Sigmoid colon (tissue), 7 donors: Measurements from ENCODE around the gene ERGIC1. TPM values are rescaled to one million over a fixed set of nuclear protein-coding genes. Genes with fewer than 3 reads are reported as not detected.

ENCODE experiments used
- DNase-seq: peaks from one replicate; pipeline ENCODE4 v3.0.0-alpha.2; 2019
- H3K27ac ChIP-seq, 4 donors: fragments of 200-600 bp; sonication (generic); one replicate each; pipeline ENCODE4 v1.5.1; 2016 to 2019; ENCODE audit warnings: mild to moderate bottlenecking in 1 of 4
- H3K27me3 ChIP-seq, 3 donors: fragments of 200-600 bp; sonication (generic); one replicate each; pipeline ENCODE4 v1.5.1; 2019; ENCODE audit warnings: mild to moderate bottlenecking in 1 of 3
- H3K36me3 ChIP-seq, 4 donors: fragments of 200-600 bp; sonication (generic); one replicate each; pipeline ENCODE4 v1.5.1; 2016 to 2019
- H3K4me1 ChIP-seq, 4 donors: fragments of 200-600 bp; sonication (generic); one replicate each; pipeline ENCODE4 v1.5.1; 2017 to 2019
- H3K4me3 ChIP-seq, 4 donors: fragments of 200-600 bp; sonication (generic); one replicate each; pipeline ENCODE4 v1.5.1; 2017 to 2019; ENCODE audit warnings: mild to moderate bottlenecking in 2 of 4, moderate library complexity in 1 of 4
- H3K9me3 ChIP-seq, 4 donors: fragments of 200-600 bp in 3 of 4; sonication (generic) in 3 of 4; one replicate each; pipeline versions ENCODE4 v1.5.1 to v1.6.1; 2013 to 2019
- EP300 ChIP-seq, 4 donors: sonication (generic); formaldehyde crosslinking; IDR thresholded peaks; one replicate each; pipeline ENCODE4 v1.6.1; 2017; ENCODE audit warnings: antibody characterized with exemption in 4 of 4
- POLR2A ChIP-seq, 2 donors: fragments of 450-650 bp; IDR thresholded peaks; one replicate each; pipeline ENCODE4 v1.6.1; 2016; ENCODE audit warnings: antibody characterized with exemption in 2 of 2, mild to moderate bottlenecking in 2 of 2, moderate library complexity in 2 of 2
- POLR2AphosphoS5 ChIP-seq, 4 donors: sonication (generic); formaldehyde crosslinking; IDR thresholded peaks; one replicate each; pipeline ENCODE4 v1.6.1; 2017; ENCODE audit warnings: antibody characterized with exemption in 4 of 4
- WGBS, 2 donors: extraction: QIAGEN DNeasy Blood & Tissue Kit; methylation state at CpG; one replicate each; pipeline ENCODE4 v1.1.7; 2013; 5-methylcytosine and 5-hydroxymethylcytosine counted together
- intact Hi-C: fragments of 100-400 bp; cut with DNase I; formaldehyde crosslinking; loops from one replicate; pipeline ENCODE4 v1.15.1; 2023
- polyA plus RNA-seq, 3 donors: library from polyadenylated mRNA; stranded (reverse); fragments of 200-250 nt; gene quantifications; one replicate each; pipeline ENCODE4 v1.2.3, GENCODE V29; 2013
- small RNA-seq, 3 donors: library from RNA; depleted of rRNA; stranded (forward); fragments of <200 nt; gene quantifications; one replicate each; pipeline ENCODE3, GENCODE V24; 2016
- total RNA-seq, 4 donors: library from RNA; depleted of rRNA; stranded (reverse); fragments of >200 nt; gene quantifications; one replicate each; pipeline ENCODE4 v1.1.0, GENCODE V29; 2016
- TF ChIP-seq, protein P1 (sequence below), 4 experiments: fragments of 450-650 bp in 3 of 4; fragments of 200-600 bp in 1 of 4; IDR thresholded peaks; one replicate each; pipeline ENCODE4 v1.5.1; 2016 to 2019; ENCODE audit warnings: antibody characterized with exemption in 4 of 4, mild to moderate bottlenecking in 3 of 4, moderate library complexity in 2 of 4
- donor health status: healthy with polysubstance abuse.
- donor health status: Bipolar disorder and iron deficiency.
- donor health status: healthy.

ERGIC1 gene
- total and polyA plus RNA-seq, 7 donors: 80.6 to 160 (median 117) TPM

DNA sequence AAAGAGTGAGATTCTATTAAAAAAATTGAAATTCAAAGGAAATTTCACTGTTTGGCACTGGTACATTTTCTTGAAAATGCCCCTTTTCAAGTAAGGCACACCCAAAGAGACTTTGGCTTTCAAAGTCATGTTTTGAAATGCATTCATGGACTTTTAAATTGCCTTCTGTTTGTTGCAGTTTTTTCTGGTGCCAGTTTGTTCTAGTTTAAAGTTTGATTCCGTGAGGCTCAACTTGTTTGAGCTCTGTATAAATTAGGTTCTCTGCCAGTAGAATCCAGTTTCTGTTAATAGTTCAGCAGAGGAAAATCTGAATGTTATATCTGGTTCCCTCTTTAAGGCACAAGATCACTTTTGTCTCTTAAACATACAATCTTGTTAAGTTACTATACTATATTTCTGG lies 165.9 kb downstream of the ERGIC1 start:
- no peak overlapping the region for H3K4me3 ChIP-seq
- DNase-seq: no peak
- peaks cover 0 to 25% (median 12%) of the 10 kb centered on the region in 4 donors for H3K36me3 ChIP-seq
- H3K27me3 ChIP-seq: no peaks in the 10 kb centered on the region
- TF ChIP-seq POLR2A (IDR thresholded peaks at IDR 0.05): no peak
- TF ChIP-seq, protein P1, sequence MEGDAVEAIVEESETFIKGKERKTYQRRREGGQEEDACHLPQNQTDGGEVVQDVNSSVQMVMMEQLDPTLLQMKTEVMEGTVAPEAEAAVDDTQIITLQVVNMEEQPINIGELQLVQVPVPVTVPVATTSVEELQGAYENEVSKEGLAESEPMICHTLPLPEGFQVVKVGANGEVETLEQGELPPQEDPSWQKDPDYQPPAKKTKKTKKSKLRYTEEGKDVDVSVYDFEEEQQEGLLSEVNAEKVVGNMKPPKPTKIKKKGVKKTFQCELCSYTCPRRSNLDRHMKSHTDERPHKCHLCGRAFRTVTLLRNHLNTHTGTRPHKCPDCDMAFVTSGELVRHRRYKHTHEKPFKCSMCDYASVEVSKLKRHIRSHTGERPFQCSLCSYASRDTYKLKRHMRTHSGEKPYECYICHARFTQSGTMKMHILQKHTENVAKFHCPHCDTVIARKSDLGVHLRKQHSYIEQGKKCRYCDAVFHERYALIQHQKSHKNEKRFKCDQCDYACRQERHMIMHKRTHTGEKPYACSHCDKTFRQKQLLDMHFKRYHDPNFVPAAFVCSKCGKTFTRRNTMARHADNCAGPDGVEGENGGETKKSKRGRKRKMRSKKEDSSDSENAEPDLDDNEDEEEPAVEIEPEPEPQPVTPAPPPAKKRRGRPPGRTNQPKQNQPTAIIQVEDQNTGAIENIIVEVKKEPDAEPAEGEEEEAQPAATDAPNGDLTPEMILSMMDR (IDR thresholded peaks at IDR 0.05): no peak
- TF ChIP-seq EP300 (IDR thresholded peaks at IDR 0.05): no peak
- no peak for TF ChIP-seq POLR2AphosphoS5 (IDR thresholded peaks at IDR 0.05)
- WGBS, 2 donors: 17 to 60% methylated on average over 1 of the region's 1 CpG
- intact Hi-C loops: no loop called here
- no peaks in the 10 kb centered on the region for H3K9me3 ChIP-seq
- peaks cover 0 to 36% (median 17%) of the 10 kb centered on the region in 4 donors for H3K4me1 ChIP-seq
- peak overlapping the region in 1 of 4 donors; percentile 47 for H3K27ac ChIP-seq

DNA sequence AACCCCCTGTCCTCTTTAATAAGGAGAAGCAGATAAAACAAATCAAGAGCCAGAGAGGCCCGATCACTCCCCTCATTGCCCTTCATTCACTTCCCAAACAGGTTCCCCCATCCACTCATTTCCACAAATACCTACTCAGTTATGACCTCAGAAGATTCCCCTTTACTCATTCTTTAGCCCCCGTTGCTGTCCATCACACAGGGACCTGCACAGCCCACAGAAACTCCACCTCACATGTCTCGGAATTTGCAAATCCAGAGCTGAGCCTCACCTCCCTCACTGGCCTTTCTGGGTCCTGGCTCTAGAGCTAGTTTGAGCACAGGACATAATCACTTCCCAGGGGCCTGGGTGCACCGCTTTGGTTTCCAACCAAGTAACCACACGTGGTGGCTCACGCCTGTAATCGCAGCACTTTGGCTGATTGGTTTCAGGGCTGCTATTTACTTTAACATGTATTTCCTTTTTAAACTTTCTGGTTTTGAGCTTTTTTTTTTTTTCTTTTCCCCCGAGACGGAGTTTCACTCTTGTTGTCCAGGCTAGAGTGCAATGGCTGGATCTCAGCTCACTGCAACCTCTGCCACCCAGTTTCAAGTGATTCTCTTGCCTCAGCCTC lies 167.3 kb downstream of the ERGIC1 start:
- TF ChIP-seq EP300 (IDR thresholded peaks at IDR 0.05) (no peak), POLR2AphosphoS5 (IDR thresholded peaks at IDR 0.05) (no peak), POLR2A (IDR thresholded peaks at IDR 0.05) (no peak)
- TF ChIP-seq, protein P1 (IDR thresholded peaks at IDR 0.05): no peak
- Histone ChIP-seq H3K4me3 (no peak overlapping the region), H3K27ac (no peak overlapping the region), H3K4me1 (peaks cover 0 to 37% (median 17%) of the 10 kb centered on the region in 4 donors), H3K9me3 (no peaks in the 10 kb centered on the region), H3K27me3 (no peaks in the 10 kb centered on the region), H3K36me3 (peaks cover 0 to 11% (median 0%) of the 10 kb centered on the region in 4 donors)
- intact Hi-C loops: no loop called here
- no peak for DNase-seq
- WGBS, 2 donors: 76 to 88% methylated on average over 9 of the region's 9 CpGs

Small RNA genes lying within 50 kb of the gene (small RNA-seq; reads per million reads assigned to genes)
- 0 to 0.36 (median 0) reads per million in 3 donors for gene AC022217.4

Other genes starting within 250 kb of the ERGIC1 start
- 10 to 100 TPM; 32.9 to 53.2 (median 45.6) TPM for gene NEURL1B, start 193.0 kb upstream of the ERGIC1 start, total RNA-seq
- 10 to 100 TPM; 12.6 to 29.6 (median 26.6) TPM for gene NEURL1B, start 193.0 kb upstream of the ERGIC1 start, polyA plus RNA-seq
- gene DUSP1, start 63.1 kb upstream of the ERGIC1 start, total RNA-seq: 1,000 to 10,000 TPM in 1 of 4 donors, 100 to 1,000 TPM in 3; 449 to 1,033 (median 779) TPM
- 100 to 1,000 TPM in 2 of 3 donors, 10 to 100 TPM in 1; 99.9 to 253 (median 136) TPM for gene DUSP1, start 63.1 kb upstream of the ERGIC1 start, polyA plus RNA-seq
- gene RPL26L1, start 125.2 kb downstream of the ERGIC1 start, total RNA-seq: 10 to 100 TPM; 11.6 to 30.9 (median 25.4) TPM
- 10 to 100 TPM; 31.2 to 70.9 (median 41.8) TPM for gene RPL26L1, start 125.2 kb downstream of the ERGIC1 start, polyA plus RNA-seq
- 100 to 1,000 TPM; 117 to 154 (median 134) TPM for gene ATP6V0E1, start 149.5 kb downstream of the ERGIC1 start, total RNA-seq
- gene ATP6V0E1, start 149.5 kb downstream of the ERGIC1 start, polyA plus RNA-seq: 100 to 1,000 TPM; 158 to 261 (median 249) TPM
- gene CREBRF, start 222.1 kb downstream of the ERGIC1 start, total RNA-seq: 10 to 100 TPM; 47.9 to 58.5 (median 56.6) TPM
- gene CREBRF, start 222.1 kb downstream of the ERGIC1 start, polyA plus RNA-seq: 1 to 10 TPM; 4.4 to 6.6 (median 6.6) TPM